Heart left ventricle (tissue), 16 donors: ENCODE measurements around the gene ALPK3. TPM values are rescaled to one million over a fixed set of nuclear protein-coding genes. Genes with fewer than 3 reads are reported as not detected.

Experiments
- ATAC-seq, 4 donors: fragments of 200-7000 bp; cut with Tn5 transposase; one replicate each; pipeline ENCODE4 v1.9.1; 2020 to 2022; ENCODE audit warnings: moderate library complexity in 4 of 4, mild to moderate bottlenecking in 3 of 4, moderate number of reproducible peaks in 1 of 4
- DNase-seq, 5 donors: peaks; one replicate each; pipeline ENCODE4 v3.0.0-alpha.2; 2020
- H3K27ac ChIP-seq, 12 donors: fragments of 200-600 bp; sonication (generic) in 4 of 12; one replicate each; pipeline versions ENCODE4 v1.5.0 to v1.8.0; 2016 to 2022; ENCODE audit warnings: mild to moderate bottlenecking in 2 of 12
- H3K27me3 ChIP-seq, 9 donors: fragments of 200-600 bp; sonication (generic) in 2 of 9; one replicate each; pipeline versions ENCODE4 v1.5.1 to v1.8.0; 2016 to 2022; ENCODE audit warnings: mild to moderate bottlenecking in 3 of 9
- H3K36me3 ChIP-seq, 9 donors: fragments of 200-600 bp; sonication (generic) in 2 of 9; one replicate each; pipeline versions ENCODE4 v1.5.0 to v1.8.0; 2018 to 2022; ENCODE audit warnings: mild to moderate bottlenecking in 2 of 9
- H3K4me1 ChIP-seq, 12 donors: fragments of 200-600 bp; sonication (generic) in 4 of 12; one replicate each; pipeline versions ENCODE4 v1.5.0 to v1.8.0; 2016 to 2022; ENCODE audit warnings: mild to moderate bottlenecking in 3 of 12
- H3K4me3 ChIP-seq, 12 donors: fragments of 200-600 bp; sonication (generic) in 4 of 12; one replicate each; pipeline versions ENCODE4 v1.5.0 to v1.8.0; 2017 to 2022; ENCODE audit warnings: mild to moderate bottlenecking in 9 of 12, moderate library complexity in 4 of 12
- H3K9me3 ChIP-seq, 12 donors: fragments of 200-600 bp; sonication (generic) in 4 of 12; one replicate each; pipeline versions ENCODE4 v1.5.0 to v1.8.0; 2016 to 2022; ENCODE audit warnings: mild to moderate bottlenecking in 1 of 12
- POLR2A ChIP-seq, 2 donors: fragments of 450-650 bp; IDR thresholded peaks; one replicate each; pipeline ENCODE4 v1.6.1; 2017; ENCODE audit warnings: antibody characterized with exemption in 2 of 2, mild to moderate bottlenecking in 2 of 2, moderate library complexity in 2 of 2
- WGBS, 4 donors: extraction: QIAGEN DNeasy Blood & Tissue Kit in 2 of 4; methylation state at CpG; one replicate each; pipeline versions ENCODE4 v1.1.5 to v1.1.7; 2013 to 2018; 5-methylcytosine and 5-hydroxymethylcytosine counted together
- intact Hi-C, 10 donors: fragments of 100-400 bp; cut with DNase I; formaldehyde crosslinking; loops; one replicate each; pipeline versions ENCODE4 v1.11.1 to v1.14.2; 2022
- polyA plus RNA-seq, 2 donors: library from polyadenylated mRNA; stranded (reverse); fragments of 200-250 nt; gene quantifications; one replicate each; pipeline ENCODE4 v1.2.3, GENCODE V29; 2013
- total RNA-seq, 9 donors: library from RNA; depleted of rRNA in 2 of 9; stranded (reverse); fragments of >200 nt in 2 of 9; fragmentation: NEBNext Ultra II Directional in 3 of 9; extraction: Animal tissue kit (Norgen Biotek cat#: 25700) in 3 of 9; gene quantifications; one replicate each; pipeline versions ENCODE4 v1.1.0 to v1.2.4, GENCODE V29; 2016 to 2023
- TF ChIP-seq, protein P1 (sequence below), 12 donors: fragments of 200-600 bp; sonication (generic) in 4 of 12; IDR thresholded peaks; one replicate each; pipeline versions ENCODE4 v1.5.0 to v1.8.0; 2018 to 2022; ENCODE audit warnings: antibody characterized with exemption in 12 of 12, mild to moderate bottlenecking in 5 of 12
- donor health status: ischemic (EF 13 %, LVEDD 7.1; RV severe dilation, severe dysfunction).
- donor health status: healthy with polysubstance abuse.
- donor health status: DM: no; HTN: yes; CAD: no.
- donor health status: DM: no; HTN: no; CAD: no.
- donor health status: ischemic (EF 25% LVEDD 6.9; RV normal size, moderate dysfunction).
- donor health status: ischemic (EF 25% LVEDD 5.7; RV mildly dilated, moderate dysfunction).
- donor health status: healthy.
- donor health status: DM: yes; HTN: yes; CAD: no.
- donor health status: ischemic (EF 35%, LVEDD 5.7; RV mildly dilated, moderate dysfunction).
- donor health status: nonischemic (EF 11% LVEDD 7.7; RV severe dilation, severe dysfunction).
- donor health status: DM: yes; HTN: yes; CAD: no.
- donor health status: PGD.
- donor health status: ischemic (EF 29% LVEDD 5.4; RV normal size, mild dysfunction).
- donor health status: nonischemic (EF 23%, LVEDD 6.1; RV moderate dilation, normal function).

ALPK3 gene
- total and polyA plus RNA-seq, 11 donors: 82.2 to 258 (median 144) TPM

DNA sequence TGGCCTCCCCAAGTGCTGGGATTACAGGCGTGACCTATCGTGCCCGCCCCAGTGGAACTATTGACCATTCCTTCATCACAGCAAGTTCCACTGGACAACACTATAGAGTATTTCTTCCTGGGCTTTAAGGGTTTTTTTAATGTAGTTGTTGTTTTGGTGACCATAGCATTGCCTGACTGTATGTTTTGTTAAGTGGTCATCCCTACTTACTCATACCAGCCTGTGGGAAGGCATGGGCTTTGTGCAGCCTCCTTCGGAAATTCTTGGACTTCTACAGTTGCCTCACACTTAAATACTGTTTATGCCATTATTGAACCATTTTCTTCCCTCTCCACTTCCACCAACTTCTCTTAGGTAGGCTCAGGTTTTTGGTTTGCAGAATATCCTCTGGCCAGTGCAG lies 19.9 kb upstream of the ALPK3 start:
- intact Hi-C loops: loop anchor here in 1 of 10 donors (10.0 kb wide), 1 partner anchor 112 kb away; no protein-coding TSS in a partner anchor
- Histone ChIP-seq H3K36me3 (peaks cover 3 to 97% (median 79%) of the 10 kb centered on the region in 9 donors), H3K4me1 (peaks cover 0 to 8% (median 0%) of the 10 kb centered on the region in 12 donors), H3K4me3 (no peak overlapping the region), H3K27me3 (no peaks in the 10 kb centered on the region), H3K27ac (no peak overlapping the region), H3K9me3 (no peaks in the 10 kb centered on the region)
- WGBS, 4 donors: 90 to 99% (median 96%) methylated on average over 4 of the region's 4 CpGs
- TF ChIP-seq, protein P1, sequence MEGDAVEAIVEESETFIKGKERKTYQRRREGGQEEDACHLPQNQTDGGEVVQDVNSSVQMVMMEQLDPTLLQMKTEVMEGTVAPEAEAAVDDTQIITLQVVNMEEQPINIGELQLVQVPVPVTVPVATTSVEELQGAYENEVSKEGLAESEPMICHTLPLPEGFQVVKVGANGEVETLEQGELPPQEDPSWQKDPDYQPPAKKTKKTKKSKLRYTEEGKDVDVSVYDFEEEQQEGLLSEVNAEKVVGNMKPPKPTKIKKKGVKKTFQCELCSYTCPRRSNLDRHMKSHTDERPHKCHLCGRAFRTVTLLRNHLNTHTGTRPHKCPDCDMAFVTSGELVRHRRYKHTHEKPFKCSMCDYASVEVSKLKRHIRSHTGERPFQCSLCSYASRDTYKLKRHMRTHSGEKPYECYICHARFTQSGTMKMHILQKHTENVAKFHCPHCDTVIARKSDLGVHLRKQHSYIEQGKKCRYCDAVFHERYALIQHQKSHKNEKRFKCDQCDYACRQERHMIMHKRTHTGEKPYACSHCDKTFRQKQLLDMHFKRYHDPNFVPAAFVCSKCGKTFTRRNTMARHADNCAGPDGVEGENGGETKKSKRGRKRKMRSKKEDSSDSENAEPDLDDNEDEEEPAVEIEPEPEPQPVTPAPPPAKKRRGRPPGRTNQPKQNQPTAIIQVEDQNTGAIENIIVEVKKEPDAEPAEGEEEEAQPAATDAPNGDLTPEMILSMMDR (IDR thresholded peaks at IDR 0.05): no peak
- no peak for TF ChIP-seq POLR2A (IDR thresholded peaks at IDR 0.05)
- ATAC-seq (no peak), DNase-seq (no peak)

GRCh38 chr15:84797801-84798200 lies 19.4 kb upstream of the ALPK3 start:
- Histone ChIP-seq H3K9me3 (no peaks in the 10 kb centered on the region), H3K4me1 (peaks cover 0 to 8% (median 0%) of the 10 kb centered on the region in 12 donors), H3K4me3 (no peak overlapping the region), H3K27ac (no peak overlapping the region), H3K27me3 (no peaks in the 10 kb centered on the region), H3K36me3 (peaks cover 3 to 97% (median 79%) of the 10 kb centered on the region in 9 donors)
- TF ChIP-seq POLR2A (IDR thresholded peaks at IDR 0.05): no peak
- TF ChIP-seq, protein P1 (IDR thresholded peaks at IDR 0.05): no peak
- ATAC-seq (no peak), DNase-seq (no peak)
- intact Hi-C loops: loop anchor here in 1 of 10 donors (10.0 kb wide), 1 partner anchor 113 kb away; no protein-coding TSS in a partner anchor
- 94 to 97% (median 96%) methylated on average over 3 of the region's 3 CpGs for WGBS, 4 donors

DNA sequence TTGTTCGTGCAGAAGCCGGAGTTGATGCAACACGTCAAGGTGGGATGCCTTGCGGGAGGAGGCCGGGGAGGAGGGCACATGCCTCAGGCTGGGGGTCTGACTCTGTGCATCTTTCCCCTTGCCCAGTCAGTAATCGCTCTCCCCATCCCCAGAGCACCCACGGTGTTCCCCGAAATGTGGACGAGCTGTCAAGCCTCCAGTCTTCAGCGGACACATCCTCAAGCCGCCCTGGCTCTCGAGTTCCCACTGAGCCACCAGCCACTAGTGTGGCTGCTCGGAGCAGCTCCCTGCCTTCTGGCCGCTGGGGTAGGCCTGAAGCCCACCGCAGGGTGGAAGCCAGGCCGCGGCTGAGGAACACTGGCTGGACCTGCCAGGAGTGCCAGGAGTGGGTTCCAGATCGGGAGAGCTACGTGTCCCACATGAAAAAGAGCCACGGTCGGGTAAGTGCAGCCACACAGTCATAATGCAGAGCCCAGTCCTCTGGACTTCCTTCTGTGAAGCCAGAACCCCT lies 18.7 kb upstream of the ALPK3 start:
- Histone ChIP-seq H3K4me3 (no peak overlapping the region), H3K27ac (no peak overlapping the region), H3K27me3 (no peaks in the 10 kb centered on the region), H3K9me3 (no peaks in the 10 kb centered on the region), H3K36me3 (peaks cover 3 to 95% (median 79%) of the 10 kb centered on the region in 9 donors), H3K4me1 (peaks cover 0 to 8% (median 0%) of the 10 kb centered on the region in 12 donors)
- DNase-seq: no peak
- WGBS, 4 donors: 90 to 96% (median 95%) methylated on average over 12 to 21 of the region's 21 CpGs
- TF ChIP-seq, protein P1 (IDR thresholded peaks at IDR 0.05): no peak
- no peak for TF ChIP-seq POLR2A (IDR thresholded peaks at IDR 0.05)
- ATAC-seq: no peak
- intact Hi-C loops: loop anchor here in 1 of 10 donors (10.0 kb wide), 1 partner anchor 114 kb away; no protein-coding TSS in a partner anchor

- no peaks in the 10 kb centered on the region for H3K9me3 ChIP-seq
- H3K27me3 ChIP-seq: no peaks in the 10 kb centered on the region
- H3K4me3 ChIP-seq: no peak overlapping the region
- TF ChIP-seq, protein P1 (IDR thresholded peaks at IDR 0.05): no peak
- TF ChIP-seq POLR2A (IDR thresholded peaks at IDR 0.05): no peak
- intact Hi-C loops: loop anchor here in 1 of 10 donors (10.0 kb wide), 1 partner anchor 115 kb away; no protein-coding TSS in a partner anchor
- H3K4me1 ChIP-seq: peaks cover 0 to 8% (median 0%) of the 10 kb centered on the region in 12 donors
- H3K27ac ChIP-seq: no peak overlapping the region
- ATAC-seq: peak in 3 of 4 donors; percentile 16 to 55 (median 53)
- WGBS, 4 donors: 77 to 85% (median 81%) methylated on average over 7 to 10 of the region's 10 CpGs
- DNase-seq: no peak
- H3K36me3 ChIP-seq: peaks cover 3 to 95% (median 83%) of the 10 kb centered on the region in 9 donors
Measured at GRCh38 chr15:84799511-84800187, 17.5 kb upstream of the ALPK3 start.
